ENCODE measurements around the gene STUB1. TPM values are rescaled to one million over a fixed set of nuclear protein-coding genes. Genes with fewer than 3 reads are reported as not detected.

The STUB1 gene
- total RNA-seq, 2 donors from 2014 or later: 63.3 to 205 TPM

DNA sequence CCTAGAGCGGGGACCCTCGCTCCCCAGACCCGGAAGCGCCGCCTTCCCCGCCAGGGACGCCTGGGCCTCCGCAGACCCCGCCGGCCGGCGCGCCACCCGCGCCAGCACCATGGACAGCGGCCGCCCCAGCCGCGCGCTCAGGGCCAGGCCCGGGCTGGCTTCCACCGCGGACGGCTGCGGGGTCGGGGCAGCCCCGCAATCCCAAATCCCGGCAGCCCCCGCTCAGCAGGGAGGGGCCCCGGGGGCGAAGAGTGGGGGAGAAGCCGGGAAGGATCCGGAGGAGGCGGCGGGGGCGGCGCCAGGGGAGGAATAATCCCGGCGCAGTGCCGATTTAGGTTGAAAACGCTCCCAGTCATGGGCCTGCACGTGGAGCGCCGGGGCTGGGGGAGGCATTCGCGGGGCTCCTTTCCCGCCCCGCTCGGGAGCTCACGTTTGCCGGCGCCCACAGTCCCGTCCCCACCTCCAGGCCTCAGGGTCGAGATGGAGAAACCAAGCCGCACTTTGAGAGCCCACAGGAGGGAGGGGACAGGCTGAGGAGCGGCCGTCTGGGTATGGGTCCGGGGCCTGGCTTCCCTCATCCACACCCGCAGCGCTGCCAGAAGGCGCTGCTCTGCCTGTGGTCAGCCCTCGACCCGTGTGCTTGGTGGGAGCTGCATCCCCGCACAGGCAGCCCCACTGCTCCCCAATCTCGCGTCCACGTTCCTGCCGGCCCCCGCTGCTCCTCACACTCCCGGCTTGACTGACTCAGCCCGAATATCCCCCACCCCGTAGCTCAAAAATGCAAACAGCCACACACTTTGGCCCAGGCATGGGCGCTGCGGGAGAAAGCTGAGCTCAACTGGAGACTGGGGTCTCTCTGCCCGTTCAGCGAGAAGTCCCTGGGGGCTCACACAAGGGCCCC is 20.7 kb downstream of the STUB1 start:
- Histone ChIP-seq H3K36me3 (replicated peaks in 1 of 2; ENCODE audit: insufficient read depth in 1 of 2, low read depth in 2 of 2) (no peaks in the 10 kb centered on the region), H3K27me3 (peaks cover 0 to 42% of the 10 kb centered on the region in 2 donors), H3K4me3 (no peak overlapping the region), H3K9me3 (no peaks in the 10 kb centered on the region), H3K4me1 (peaks cover 10% of the 10 kb centered on the region), H3K27ac (no peak overlapping the region)
- intact Hi-C loops (cut with DNase I): loop anchor here (10.0 kb wide), 1 partner anchor 474 kb away; no protein-coding TSS in a partner anchor
- ATAC-seq: peak; percentile 68
- WGBS, 2 donors: 5% methylated on average over 65 of the region's 76 CpGs; no CpG with 5 or more reads in 1 of the 2 donors
- TF ChIP-seq, protein P1, sequence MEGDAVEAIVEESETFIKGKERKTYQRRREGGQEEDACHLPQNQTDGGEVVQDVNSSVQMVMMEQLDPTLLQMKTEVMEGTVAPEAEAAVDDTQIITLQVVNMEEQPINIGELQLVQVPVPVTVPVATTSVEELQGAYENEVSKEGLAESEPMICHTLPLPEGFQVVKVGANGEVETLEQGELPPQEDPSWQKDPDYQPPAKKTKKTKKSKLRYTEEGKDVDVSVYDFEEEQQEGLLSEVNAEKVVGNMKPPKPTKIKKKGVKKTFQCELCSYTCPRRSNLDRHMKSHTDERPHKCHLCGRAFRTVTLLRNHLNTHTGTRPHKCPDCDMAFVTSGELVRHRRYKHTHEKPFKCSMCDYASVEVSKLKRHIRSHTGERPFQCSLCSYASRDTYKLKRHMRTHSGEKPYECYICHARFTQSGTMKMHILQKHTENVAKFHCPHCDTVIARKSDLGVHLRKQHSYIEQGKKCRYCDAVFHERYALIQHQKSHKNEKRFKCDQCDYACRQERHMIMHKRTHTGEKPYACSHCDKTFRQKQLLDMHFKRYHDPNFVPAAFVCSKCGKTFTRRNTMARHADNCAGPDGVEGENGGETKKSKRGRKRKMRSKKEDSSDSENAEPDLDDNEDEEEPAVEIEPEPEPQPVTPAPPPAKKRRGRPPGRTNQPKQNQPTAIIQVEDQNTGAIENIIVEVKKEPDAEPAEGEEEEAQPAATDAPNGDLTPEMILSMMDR (IDR thresholded peaks at IDR 0.05): no peak
- no peak for TF ChIP-seq POLR2A (IDR thresholded peaks at IDR 0.05)
- peak in 1 of 4 donors; percentile 50 for DNase-seq

DNA sequence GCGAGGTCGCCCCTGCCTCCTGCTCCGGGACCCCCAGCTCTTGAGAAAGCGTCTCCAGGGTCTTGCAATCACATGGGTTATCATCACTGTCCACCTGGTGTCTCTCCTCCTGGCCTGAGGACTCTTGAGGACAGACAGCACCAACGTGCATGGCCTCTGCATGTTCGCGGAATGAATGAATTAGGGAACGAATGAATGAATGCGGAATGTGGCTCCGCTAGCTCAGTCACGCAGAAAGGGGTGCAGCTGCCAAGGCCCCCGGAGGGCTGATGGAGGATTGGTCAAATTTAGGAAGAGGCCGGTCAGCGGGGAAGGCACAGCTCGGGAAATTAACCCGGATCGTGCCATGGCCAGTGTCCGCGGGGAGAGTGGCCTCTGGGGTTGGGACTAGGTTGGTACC is 22.1 kb downstream of the STUB1 start:
- H3K27me3 ChIP-seq: peaks cover 0 to 49% of the 10 kb centered on the region in 2 donors
- ATAC-seq: no peak
- no peaks in the 10 kb centered on the region for H3K36me3 ChIP-seq (replicated peaks in 1 of 2; ENCODE audit: insufficient read depth in 1 of 2, low read depth in 2 of 2)
- DNase-seq: no peak
- 70 to 72% methylated on average over 19 of the region's 19 CpGs for WGBS, 2 donors
- no peak overlapping the region for H3K27ac ChIP-seq
- peaks cover 9% of the 10 kb centered on the region for H3K4me1 ChIP-seq
- intact Hi-C loops (cut with DNase I): loop anchor here (10.0 kb wide), 1 partner anchor 472 kb away; no protein-coding TSS in a partner anchor
- H3K4me3 ChIP-seq: no peak overlapping the region
- no peaks in the 10 kb centered on the region for H3K9me3 ChIP-seq
- TF ChIP-seq POLR2A (IDR thresholded peaks at IDR 0.05): no peak

DNA sequence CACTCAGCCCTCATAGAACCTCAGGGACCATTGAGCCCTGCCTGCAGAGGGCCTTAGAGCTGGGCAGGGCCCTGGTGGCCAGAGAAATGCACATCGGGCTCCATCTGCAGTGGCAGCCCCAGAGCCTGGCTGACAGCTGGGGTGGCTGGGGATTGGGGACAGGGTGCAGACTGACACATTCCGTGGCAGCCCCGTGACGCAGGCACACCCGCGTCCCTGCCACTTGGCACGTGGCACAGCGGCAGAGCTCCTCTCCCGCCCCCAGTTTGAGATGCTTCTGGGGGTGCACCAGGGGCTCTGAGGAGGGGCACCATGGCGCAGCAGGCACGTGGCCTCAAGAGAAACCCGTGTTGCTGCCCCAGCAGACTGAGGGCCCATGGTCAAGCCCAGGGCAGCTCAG is 23.2 kb downstream of the STUB1 start:
- Histone ChIP-seq H3K9me3 (no peaks in the 10 kb centered on the region), H3K27ac (no peak overlapping the region), H3K27me3 (peaks cover 0 to 53% of the 10 kb centered on the region in 2 donors), H3K4me1 (peaks cover 9% of the 10 kb centered on the region), H3K36me3 (replicated peaks in 1 of 2; ENCODE audit: insufficient read depth in 1 of 2, low read depth in 2 of 2) (no peaks in the 10 kb centered on the region), H3K4me3 (no peak overlapping the region)
- no peak for ATAC-seq
- 40 to 68% methylated on average over 1 to 12 of the region's 12 CpGs for whole genome bisulfite sequencing, 2 donors
- TF ChIP-seq POLR2A (IDR thresholded peaks at IDR 0.05): no peak
- TF ChIP-seq, protein P1 (IDR thresholded peaks at IDR 0.05): no peak
- no peak for DNase-seq
- intact Hi-C loops (cut with DNase I): loop anchor here (10.0 kb wide), 1 partner anchor 471 kb away; no protein-coding TSS in a partner anchor

- intact Hi-C loops (cut with DNase I): loop anchor here (10.0 kb wide), 1 partner anchor 471 kb away; no protein-coding TSS in a partner anchor
- H3K4me3 ChIP-seq: no peak overlapping the region
- peaks cover 9% of the 10 kb centered on the region for H3K4me1 ChIP-seq
- no peak for ATAC-seq
- no peaks in the 10 kb centered on the region for H3K36me3 ChIP-seq (replicated peaks in 1 of 2; ENCODE audit: insufficient read depth in 1 of 2, low read depth in 2 of 2)
- H3K9me3 ChIP-seq: no peaks in the 10 kb centered on the region
- H3K27me3 ChIP-seq: peaks cover 0 to 58% of the 10 kb centered on the region in 2 donors
- H3K27ac ChIP-seq: no peak overlapping the region
- no peak for DNase-seq
- 43 to 54% methylated on average over 5 to 7 of the region's 7 CpGs for WGBS, 2 donors
- TF ChIP-seq, protein P1 (IDR thresholded peaks at IDR 0.05): no peak
- TF ChIP-seq POLR2A (IDR thresholded peaks at IDR 0.05): no peak
These were observed 23.8 kb downstream of the STUB1 start for GRCh38 chr16:704047-704446.

DNA sequence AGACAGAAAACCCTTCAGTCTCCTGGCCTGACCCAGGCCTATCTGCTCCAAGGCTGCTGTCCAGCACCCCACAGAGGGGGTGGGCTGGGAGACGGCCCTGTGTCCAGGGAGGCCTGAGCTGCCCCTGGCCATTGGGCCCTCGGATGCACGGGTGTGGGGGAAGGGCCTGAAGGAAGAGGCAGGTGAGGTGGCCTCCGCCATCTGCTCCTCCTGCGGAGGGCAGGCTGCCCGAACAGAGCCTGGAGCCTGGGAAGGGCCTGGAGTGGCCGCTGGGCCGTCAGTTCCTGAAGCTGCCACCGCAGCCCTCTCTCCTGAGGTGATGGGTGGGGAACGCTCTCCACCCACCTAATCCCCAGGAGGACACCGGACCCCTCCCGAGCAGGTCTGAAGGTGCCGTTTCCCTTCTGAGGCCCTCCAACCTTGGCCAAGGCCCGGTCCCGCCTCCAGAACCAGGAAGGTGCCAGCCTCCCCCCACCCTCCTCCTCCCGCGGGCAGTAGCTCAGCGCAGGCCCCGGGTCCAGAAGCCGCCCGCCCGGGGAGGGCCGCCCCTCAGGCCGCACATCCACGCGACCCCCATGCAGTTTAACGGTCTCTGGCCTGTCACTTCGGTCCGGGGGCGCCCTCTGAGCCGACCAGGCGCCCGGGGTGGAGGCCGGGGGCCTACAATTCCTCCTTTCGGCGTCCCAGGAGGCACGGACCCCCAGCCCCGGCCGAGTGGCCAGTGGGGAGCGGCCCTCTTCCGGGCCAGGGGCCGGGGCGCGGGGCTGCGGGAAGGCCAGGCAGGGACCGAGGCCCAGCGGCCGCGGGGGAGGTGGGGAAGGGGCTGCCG is 24.6 kb downstream of the STUB1 start:
- H3K27ac ChIP-seq: no peak overlapping the region
- TF ChIP-seq POLR2A (IDR thresholded peaks at IDR 0.05): no peak
- TF ChIP-seq, protein P1 (IDR thresholded peaks at IDR 0.05): no peak
- H3K4me3 ChIP-seq: no peak overlapping the region
- peaks cover 9% of the 10 kb centered on the region for H3K4me1 ChIP-seq
- DNase-seq: no peak
- WGBS, 2 donors: 9 to 20% methylated on average over 2 to 45 of the region's 50 CpGs
- peaks cover 0 to 58% of the 10 kb centered on the region in 2 donors for H3K27me3 ChIP-seq
- no peak for ATAC-seq
- H3K9me3 ChIP-seq: no peaks in the 10 kb centered on the region
- no peaks in the 10 kb centered on the region for H3K36me3 ChIP-seq (replicated peaks in 1 of 2; ENCODE audit: insufficient read depth in 1 of 2, low read depth in 2 of 2)
- intact Hi-C loops (cut with DNase I): loop anchor here (10.0 kb wide), 1 partner anchor 470 kb away; no protein-coding TSS in a partner anchor
